ENCODE measurements around the gene PCSK6.
"Not testable (repeated sequence)": the region's sequence is repeated elsewhere in the genome, so short reads cannot be mapped to it uniquely, and the experiment has no call there.

The PCSK6 gene

DNA sequence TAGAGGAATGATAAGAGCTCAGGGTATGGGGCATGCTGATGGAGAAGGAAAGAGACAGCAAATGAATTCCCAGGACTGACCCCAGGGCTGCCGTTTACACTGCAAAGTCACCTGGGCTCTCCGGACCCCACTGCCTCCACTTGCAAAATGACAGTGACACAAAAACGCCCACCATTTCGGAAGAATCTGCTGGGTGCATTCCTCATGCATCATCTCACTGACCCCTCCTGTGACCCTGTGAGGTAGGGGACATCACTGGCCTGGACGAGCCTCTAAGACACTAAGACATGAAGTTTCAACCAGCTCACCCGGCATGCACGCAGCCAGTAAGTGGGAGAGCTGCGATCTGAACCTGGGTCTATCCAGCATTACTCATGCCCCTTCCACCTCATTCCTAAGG lies 60.3 kb downstream of the PCSK6 start:
- no peak for DNase-seq (ENCODE audit: low spot score)

DNA sequence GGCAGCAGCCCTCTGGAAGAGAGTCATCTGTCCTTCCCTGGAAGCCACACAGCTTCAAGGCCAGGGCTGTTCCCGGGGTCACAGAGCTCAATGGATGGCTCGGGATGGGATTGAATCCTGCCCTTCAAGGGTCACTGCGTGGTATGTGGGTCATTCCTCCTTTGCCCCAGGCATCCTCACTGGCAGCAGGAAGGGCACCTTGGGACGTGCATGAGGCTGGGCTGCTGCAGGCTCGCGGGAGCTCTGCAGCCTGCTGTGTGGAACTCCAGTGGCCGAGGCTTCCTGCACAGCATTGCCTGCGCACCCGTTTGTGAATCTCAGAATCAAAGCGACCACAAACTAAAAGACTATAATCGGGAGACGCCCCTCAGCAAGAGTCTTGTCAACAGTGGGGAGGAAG lies 60.7 kb downstream of the PCSK6 start:
- no peak for DNase-seq (ENCODE audit: low spot score)

DNA sequence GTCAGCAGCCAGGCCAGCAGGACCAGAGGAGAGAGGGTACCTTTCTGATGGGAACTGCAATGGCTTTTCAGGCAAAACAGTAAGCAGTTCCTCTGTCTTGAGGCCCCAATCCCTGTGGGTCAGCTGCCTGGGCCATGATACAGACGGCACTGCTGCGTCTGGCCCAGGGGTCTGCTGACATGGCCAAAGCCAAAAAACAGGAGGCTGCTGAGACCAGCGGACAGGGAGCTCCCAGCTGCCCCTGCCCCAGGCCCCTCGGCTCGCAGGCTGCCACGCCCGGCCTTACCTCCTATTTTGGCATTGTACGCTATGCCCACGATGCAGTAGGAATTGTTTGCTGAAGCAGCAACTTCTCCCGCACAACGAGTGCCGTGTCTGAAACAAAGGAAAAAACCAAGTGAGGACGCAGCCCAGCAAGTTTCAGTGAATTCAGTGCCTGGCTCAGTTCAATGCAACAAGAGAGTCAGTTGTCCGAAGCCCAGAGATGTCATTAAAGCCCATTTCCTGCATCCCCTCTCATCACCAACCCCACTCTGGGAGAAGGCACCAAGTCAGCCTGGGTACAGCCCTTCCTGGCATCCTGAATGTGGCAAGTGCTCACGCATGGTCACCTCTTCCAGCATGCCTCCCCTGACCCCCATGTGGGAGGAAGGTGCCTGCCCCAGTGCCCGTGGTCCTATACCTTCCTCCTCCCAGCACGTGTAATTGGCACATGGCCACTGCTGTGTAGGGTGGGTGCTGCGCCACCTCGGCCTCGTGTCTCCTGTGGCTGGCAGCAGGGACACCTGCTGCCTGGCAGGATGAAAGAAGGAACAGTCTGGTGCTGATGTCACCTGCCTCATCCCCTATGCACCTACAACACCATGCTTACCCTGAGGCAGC lies 61.7 kb downstream of the PCSK6 start:
- DNase-seq (ENCODE audit: low spot score) = no peak

DNA sequence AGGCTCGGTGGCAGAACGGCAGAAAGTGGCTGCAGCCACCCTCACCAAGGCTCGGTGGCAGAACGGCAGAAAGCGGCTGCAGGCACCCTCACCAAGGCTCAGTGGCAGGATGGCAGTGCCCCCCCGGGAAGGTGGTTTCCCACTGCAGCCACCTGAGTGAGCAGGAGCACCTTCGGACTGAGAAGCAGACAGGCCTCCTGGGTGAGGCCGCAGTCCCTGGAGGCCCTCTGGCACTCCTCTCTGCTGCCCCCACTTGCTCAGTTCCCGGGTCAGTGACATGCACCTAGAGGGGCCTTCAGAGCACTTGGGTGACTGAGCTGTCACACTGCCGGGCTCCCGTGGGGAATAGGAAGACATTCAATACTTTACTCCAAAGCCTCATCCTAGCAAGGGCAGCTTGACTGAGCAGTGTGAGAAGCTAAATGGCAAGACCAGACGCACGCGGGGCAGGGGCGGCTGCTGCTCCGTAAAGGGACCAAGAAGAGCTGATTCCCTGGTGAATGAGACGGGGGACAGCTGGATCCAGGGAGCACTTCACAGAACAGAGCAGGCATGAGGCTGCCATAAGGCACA lies 62.7 kb downstream of the PCSK6 start:
- DNase-seq (ENCODE audit: low spot score) = no peak

DNA sequence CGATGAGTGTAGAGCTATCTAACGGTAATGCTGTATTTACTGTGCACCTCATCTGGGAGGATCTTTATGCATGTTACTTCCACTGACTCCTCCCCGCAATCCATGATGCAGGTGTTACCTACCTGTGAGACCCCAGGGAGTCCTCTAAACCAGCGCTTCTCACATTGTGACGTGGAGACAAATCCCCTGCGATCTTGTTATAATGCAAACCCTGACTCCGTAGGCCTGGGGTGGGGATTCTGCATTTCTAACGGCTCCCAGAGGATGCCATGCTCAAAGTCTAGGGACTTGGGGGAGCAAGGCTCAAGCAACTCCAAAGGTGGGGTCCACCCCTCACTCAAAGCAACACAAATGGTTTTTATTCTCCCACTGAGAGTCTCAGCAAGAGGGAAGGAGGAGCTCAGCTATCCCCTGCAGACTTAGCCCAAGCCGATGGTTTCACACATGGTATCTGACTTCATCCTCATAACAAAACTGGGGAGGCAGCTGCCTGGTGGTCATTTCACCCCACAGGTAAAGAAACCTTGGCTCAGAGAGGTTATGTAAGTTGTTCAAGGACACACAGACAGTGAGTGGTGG lies 63.6 kb downstream of the PCSK6 start:
- DNase-seq (ENCODE audit: low spot score) = no peak

DNA sequence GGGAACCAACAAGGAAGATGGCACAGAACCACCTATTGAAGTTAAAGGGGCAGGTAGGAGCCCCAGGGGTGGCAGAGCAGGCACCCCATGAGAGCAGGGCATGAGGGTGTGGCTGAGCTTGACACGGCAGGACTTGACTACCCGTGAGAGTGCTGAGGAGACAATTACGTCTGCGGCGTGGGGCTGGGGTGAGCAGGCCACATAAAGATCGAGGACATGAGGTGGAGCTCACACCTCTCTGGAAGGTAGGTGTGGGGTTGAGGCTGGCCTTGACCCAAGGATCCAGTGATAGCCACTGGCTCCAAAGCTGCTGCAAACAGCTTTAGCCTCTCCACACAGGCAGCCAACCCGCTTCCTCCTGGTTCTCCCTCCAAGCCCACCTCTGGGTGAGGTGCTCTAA lies 64.5 kb downstream of the PCSK6 start:
- DNase-seq (ENCODE audit: low spot score) = no peak

DNA sequence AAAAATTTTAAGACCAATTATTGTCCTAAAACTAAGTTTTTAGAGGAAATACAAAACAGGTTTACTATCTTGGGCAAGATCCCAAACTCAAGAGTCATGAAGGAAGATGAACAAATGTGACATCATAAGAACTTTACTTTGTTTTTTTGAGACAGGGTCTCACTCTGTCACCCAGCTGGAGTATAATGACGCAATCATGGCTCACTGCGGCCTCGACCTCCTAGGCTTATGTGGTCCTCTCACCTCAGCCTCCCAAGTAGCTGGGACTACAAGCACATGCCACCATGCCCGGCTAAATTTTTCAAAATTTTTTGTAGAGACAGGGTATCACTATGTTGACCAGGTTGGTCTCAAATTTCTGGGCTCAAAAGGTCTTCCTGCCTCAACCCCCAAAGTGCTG lies 69.3 kb downstream of the PCSK6 start:
- DNase-seq (ENCODE audit: low spot score) = no peak

DNA sequence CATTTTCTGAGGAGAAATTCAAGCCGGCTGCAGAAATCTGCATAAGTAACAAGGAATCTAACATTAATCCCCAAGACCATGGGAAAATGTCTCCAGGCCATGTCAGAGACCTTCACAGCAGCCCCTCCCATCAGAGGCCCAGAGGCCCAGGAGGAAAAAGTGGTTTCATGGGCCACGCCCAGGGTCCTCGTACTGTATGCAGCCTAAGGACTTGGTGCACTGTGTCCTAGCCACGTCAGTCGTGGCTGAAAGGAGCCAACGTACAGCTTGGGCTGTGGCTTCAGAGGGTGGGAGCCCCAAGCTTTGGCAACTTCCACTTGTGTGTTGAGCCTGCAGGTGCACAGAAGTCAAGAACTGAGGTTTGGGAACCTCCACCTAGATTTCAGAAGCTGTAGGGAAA lies 73.0 kb downstream of the PCSK6 start:
- DNase-seq (ENCODE audit: low spot score) = not testable (repeated sequence)

DNA sequence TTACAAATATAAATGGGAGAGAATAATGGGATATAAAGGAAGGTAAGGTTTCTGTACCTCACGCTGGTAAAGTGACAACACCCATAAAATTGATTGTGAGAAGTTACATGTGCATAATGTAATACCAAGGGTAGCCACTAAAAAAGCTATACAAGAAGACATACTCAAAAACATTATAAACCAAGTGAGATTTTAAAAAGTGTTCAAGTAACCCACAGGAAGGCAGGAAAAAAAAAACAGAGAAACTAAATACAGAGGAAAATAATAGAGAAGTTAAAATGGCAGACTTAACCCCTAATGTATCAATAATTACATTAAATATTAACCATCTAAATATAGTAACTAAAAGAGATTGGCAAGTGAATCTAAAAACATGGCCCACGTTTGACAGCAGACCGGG lies 76.3 kb downstream of the PCSK6 start:
- DNase-seq (ENCODE audit: low spot score) = no peak

DNA sequence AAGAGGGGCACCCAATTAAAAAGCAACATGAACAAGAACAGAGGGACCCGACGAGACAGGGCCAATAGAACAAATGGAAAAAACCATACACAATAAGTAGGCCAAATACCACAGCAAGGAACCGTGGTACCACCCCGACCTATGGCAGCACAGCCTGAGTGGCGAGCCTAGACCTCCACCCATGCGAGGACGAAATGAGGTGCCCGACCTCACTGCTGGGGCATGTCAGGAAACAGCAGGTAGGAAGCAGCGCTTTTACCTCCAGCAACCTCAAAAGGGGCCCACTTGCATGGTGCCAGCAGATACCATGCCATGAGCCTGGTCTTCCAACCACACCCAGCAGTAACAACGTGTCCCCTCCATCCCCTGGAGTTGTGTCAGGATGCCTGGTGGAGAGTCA lies 77.9 kb downstream of the PCSK6 start:
- DNase-seq (ENCODE audit: low spot score) = no peak

DNA sequence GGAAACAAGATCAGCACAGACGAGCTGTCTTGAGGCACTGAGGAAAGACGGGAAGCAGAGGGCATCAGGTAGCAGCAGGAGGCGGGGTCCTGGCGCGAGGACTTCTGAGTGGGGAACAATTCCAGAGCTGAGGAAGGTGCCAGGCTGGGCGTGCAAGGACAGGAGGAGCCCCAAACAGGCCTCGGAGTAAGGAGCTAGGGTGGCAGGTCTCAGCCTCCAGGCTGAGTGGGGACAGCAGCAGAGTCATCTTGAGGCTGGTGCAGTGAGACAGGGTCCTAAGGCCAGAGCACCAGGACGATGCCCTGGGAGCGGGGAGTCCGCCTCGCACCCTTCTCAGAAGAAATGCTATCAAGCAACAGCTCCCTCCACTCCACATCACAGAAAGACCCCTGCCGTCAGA lies 78.4 kb downstream of the PCSK6 start:
- DNase-seq (ENCODE audit: low spot score) = no peak

DNA sequence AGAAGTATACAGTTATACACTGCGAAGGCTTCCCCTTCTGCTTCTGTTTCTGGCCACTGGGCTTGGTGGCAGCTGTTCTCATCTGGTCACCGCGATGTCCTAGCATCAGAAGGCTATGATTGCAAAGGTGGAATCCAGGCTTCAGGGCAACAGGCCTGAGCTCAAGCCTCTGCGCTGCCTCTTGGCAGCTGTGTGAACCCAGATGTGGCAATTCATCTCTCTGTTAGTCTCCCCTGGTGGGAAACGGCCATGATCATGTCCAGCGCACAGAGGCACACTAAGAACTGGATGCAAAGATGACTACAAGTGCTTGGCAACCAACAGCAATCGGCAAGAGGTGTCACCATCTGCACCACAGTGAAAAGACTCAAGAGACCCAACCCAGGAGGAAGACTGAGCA lies 78.9 kb downstream of the PCSK6 start:
- DNase-seq (ENCODE audit: low spot score) = no peak

DNA sequence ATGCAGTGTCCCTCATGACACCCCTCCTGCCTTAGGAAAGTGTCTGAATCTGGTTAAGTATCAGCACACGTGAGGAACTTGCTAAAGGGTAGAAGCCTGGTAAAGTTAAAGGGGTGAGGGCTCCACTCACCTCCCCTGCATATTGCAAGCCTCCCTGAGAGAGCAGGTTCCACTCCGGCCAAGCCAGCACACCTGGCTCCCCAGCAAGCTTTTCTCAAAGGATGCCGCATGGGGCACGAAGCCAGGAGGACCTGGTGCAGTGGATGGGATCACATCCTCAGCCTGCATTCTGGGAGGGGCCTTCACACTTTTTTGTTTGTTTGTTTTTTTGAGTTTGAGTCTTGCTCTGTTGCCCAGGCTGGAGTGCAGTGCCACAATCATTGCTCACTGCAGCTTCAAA lies 79.9 kb downstream of the PCSK6 start:
- DNase-seq (ENCODE audit: low spot score) = no peak

DNA sequence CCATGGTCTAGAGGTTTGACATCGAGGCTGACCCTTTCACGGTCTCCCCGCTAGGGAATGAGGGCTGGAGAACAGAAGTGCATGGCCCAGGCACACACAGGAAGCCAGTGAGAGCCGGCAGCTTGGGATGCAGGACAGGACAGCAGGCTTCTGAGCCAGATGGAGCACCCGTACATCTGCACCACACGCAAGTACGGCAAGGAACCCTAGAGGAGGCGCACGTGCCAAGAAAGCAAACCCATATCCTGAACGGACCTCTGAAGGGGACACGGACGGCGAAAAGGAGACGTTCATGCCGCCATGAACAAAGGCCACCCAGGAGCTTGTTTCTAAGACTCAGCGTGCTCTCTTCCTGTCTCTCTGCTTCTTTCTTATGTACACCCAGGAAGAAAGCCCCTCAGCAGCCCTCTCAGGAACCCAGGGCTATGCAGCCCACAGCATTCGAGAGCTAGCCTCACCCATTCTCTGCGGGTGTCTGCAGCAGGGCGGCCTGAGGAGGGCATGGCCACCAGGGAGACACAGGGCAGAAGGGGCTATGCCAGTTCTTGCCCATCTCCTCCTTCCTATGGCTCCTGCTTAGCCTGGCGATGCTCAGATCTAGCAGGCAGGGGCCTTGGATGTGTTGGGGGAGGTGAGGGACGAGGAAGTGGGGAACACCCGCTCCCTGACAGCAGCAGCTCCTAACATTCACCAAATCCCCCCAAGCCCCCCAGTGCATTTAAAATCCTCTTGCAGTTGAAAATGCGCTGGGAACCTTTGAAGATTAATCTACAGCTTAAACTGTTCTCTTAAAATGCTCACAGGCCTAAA lies 81.3 kb downstream of the PCSK6 start:
- no peak for DNase-seq (ENCODE audit: low spot score)

DNA sequence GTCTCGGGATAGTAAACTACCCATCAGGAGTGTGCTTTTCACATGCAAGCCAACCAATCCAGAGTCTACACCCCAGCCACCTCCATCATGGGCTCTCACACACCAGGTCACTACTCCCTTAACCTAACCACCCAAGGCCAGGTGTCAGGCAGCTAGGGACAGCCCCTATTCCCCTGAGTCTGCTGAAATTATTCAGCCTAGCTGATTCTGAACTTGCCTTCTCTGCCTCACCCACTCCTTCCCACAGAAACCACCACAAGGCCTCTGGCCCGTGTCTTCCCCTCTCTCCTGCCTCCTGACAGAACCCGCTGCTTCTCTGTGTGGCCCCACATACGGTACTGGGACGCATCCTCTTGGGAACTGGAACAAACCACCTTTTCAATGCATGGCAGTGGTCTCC lies 82.1 kb downstream of the PCSK6 start:
- DNase-seq (ENCODE audit: low spot score) = no peak

DNA sequence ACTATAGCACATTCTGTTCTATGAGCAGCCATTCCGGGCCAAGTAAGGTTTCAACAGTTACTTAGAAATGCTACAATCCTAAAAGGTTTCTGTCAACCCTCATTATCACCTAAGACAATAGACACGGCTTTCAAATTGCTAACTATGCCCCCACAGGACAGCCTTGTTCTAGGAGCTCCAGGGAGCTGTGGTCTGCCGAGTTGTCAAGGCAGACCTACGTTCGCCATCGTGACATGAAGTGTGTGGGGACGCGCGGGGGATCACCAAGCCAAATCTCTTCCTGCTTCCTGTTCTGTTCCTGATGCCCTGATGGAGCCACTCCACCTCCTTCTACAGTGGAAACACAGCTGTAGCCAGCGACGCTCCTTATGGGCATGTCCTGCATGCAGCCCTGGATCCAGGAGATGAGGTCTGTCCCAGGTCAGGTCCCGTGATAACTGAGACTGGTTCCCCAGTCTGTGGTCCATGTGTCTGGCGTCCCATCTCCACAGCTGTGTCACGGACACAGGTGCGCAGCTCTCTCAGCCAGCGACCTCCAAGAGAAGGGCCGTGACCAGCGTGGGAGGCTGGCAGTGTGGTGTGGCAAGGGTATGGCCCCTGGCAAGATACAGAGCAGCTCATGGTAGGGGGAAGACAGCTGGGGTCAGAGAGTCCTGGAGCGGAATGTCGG lies 82.8 kb downstream of the PCSK6 start:
- no peak for DNase-seq (ENCODE audit: low spot score)

DNA sequence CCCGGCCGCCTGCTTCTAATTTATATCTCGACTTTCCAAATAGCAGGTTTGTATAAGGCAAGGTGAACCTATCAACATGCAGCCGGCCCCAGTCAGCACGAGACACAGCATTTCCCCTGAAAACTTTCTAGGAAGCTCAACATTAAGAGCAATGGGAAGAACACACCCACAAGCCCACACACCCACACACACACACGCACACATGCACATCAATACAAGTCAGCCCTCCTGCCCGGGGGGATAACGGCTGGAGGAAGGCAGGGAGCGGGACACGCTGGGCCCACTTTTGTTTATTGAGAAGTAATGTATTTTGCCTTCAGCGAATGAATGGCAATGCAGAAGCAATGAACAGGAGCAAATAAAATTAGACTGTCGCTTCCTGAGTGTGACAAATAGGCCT lies 83.5 kb downstream of the PCSK6 start:
- DNase-seq (ENCODE audit: low spot score) = no peak

DNA sequence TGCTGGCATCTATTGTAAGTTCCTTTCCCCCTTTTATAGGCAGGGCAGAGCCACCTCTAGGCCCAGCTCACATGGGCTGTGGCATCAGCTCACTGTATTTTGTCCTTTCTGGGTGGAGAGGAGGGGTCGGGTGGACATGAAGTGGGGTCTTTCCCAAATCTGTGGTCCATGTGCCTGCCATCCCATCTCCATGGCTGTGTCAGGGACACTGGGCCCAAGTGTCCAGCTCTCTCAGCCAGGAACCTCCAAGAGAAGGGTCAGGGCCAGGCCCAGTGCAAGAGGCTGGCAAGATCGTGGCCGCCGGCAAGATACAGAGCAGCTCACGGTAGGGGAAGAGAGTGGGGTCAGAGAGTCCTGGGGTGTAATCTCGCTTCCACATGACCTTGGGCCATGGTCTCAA lies 85.3 kb downstream of the PCSK6 start:
- DNase-seq (ENCODE audit: low spot score) = no peak

DNA sequence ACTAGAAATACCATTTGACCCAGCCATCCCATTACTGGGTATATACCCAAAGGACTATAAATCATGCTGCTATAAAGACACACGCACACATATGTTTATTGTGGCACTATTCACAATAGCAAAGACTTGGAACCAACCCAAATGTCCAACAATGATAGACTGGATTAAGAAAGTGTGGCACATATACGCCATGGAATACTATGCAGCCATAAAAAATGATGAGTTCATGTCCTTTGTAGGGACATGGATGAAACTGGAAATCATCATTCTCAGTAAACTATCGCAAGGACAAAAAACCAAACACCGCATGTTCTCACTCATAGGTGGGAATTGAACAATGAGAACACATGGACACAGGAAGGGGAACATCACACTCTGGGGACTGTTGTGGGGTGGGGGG lies 86.6 kb downstream of the PCSK6 start:
- DNase-seq (ENCODE audit: low spot score) = not testable (repeated sequence)

DNA sequence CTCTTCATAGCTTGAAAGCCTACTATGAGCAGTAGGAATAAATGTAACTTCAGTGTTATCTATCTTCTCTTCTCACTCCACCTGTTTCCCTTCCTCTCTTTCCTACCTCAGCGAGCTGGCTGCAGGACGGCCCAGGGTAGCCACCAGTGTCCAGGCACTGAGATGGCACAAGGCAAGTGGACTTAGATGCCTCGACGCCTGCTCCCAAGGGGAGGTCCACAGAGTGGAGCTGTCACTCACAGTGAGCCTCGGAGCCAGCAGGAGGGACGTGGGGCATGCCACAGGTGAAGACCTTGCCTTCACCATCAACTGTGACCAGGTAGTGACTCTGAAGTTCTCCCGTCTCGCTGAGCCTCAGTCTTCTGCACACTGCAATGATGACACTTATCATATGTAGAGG lies 88.2 kb downstream of the PCSK6 start:
- DNase-seq (ENCODE audit: low spot score) = no peak

DNA sequence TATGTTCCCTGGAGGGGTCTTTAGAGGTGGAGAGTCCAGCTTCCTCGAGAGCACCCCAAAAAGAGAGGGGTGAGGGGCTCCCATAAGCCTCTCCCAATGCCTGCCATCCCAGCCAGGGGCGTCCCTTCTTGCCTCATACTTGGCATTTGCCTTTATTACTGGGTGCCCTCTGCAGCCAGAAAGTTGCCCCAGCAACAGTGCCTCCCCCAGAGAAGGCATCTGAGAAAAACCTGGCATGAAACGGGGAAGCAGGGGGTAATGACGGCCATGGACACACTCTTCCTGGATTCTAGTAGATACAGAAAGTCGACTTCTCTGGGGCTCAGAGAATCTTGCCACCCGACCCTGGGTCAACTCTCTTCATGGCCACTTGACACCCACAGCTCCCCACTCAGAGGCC lies 90.1 kb downstream of the PCSK6 start:
- DNase-seq (ENCODE audit: low spot score) = no peak

DNA sequence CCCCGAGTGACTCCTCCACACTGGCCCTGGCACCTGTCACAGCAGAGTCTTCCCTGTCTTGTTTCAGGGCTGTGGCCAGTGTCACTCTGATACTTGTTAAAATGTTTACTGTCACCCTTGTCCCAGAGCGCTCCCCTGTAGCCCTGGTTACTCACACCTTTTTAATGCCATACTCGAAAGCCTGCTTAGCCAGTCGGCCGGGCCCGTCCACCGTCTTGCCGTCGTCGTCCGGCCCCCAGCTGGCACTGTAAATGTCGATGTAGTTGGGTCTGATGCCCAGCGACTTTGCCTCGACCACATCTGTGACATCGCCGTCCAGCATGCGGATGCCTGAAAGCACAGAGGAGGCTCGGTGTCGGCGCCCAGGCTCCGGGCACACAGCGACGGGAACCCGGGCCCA lies 91.3 kb downstream of the PCSK6 start:
- no peak for DNase-seq (ENCODE audit: low spot score)

Measured in hepatic stellate cell (primary cell).